ENCODE data around the gene SYMPK. TPM values are rescaled to one million over a fixed set of nuclear protein-coding genes. Genes with fewer than 3 reads are reported as not detected.

Gene SYMPK
- total RNA-seq, 1 donor from 2014 or later = 115 TPM

DNA sequence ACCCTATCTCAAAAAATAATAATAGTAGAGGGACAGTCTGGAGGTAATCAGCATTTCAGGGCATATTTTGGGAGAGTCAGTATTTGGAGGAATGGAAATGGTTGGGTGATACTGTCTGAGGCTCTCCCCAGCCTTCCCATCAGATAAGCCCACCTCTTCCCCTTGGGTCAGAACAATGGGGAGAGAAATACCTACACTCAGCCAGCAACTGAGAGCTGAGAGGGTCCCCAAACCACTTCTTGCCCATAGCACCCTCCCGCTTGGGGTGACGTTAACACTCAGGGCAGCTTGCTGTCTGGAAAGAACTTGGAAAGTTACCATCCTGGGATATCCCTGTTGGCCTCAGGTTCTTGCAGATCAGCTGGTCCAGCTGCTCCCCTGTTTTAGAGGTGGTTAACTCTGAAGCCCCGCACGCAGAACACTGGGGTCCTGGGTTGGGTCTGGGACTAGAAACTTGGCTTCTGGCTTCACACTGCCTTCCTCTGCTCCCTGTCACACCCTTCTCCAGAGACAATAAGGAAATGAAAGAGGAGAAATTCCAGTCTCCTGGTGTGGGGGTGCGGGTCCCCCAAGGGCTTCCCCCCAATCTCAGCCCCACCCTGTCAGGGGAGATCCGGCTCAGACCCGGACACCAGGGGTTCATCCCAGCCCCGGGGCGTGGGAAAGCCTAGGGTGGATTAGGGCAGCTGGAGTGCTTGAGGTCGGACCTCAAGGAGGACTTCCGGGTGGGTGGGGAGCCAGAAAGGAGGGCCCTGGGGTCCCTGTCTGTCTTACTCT is 3.6 kb upstream of the SYMPK start:
- TF ChIP-seq, protein P1, sequence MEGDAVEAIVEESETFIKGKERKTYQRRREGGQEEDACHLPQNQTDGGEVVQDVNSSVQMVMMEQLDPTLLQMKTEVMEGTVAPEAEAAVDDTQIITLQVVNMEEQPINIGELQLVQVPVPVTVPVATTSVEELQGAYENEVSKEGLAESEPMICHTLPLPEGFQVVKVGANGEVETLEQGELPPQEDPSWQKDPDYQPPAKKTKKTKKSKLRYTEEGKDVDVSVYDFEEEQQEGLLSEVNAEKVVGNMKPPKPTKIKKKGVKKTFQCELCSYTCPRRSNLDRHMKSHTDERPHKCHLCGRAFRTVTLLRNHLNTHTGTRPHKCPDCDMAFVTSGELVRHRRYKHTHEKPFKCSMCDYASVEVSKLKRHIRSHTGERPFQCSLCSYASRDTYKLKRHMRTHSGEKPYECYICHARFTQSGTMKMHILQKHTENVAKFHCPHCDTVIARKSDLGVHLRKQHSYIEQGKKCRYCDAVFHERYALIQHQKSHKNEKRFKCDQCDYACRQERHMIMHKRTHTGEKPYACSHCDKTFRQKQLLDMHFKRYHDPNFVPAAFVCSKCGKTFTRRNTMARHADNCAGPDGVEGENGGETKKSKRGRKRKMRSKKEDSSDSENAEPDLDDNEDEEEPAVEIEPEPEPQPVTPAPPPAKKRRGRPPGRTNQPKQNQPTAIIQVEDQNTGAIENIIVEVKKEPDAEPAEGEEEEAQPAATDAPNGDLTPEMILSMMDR (conservative IDR thresholded peaks at IDR 0.05) = no peak
- Mint-ChIP-seq H3K4me1 (peaks cover 12% of the 10 kb centered on the region), H3K9me3 (no peaks in the 10 kb centered on the region), H3K4me3 (peak overlapping the region; percentile 20), H3K36me3 (ENCODE audit: low read depth) (no peaks in the 10 kb centered on the region), H3K27ac (ENCODE audit: unreplicated experiment) (no peak overlapping the region), H3K27me3 (ENCODE audit: low read depth) (peaks cover 66% of the 10 kb centered on the region)
- no peak for DNase-seq (ENCODE audit: low read depth, low spot score)

DNA sequence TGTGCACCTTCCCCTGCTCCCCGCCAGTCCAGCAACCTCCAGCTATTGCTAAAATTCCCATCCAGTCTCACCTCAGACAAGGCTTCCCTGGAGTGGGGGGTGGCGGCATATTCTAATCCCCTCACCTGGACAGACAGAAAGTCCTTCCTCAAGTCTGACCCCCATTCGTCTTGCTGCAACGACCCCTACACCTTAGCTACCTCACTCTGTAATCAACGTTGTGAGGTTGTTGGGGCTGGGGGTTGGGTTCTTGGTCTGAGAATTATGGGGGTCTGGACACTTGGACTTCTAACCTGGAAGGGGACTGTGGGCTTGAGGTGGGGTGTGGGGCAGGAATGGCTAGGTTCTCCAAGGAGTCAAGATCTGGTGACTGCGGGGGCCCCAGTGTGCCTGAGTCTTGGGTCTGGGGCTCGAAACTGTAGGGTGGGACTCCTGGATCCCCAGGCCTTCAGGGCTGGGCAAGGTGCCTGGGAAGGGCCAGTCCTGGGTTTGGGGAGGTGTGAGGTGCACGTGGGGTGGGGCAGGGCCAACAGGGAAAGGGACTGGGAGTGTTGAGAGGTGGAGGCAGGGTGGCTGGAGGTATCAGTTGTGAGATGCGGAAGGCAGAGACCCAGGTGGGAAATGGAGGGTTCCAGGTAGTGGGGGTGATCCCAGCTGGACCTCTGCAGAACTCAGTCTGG is 2.5 kb upstream of the SYMPK start:
- DNase-seq (ENCODE audit: low read depth, low spot score) = no peak
- H3K4me1 Mint-ChIP-seq = peaks cover 12% of the 10 kb centered on the region
- H3K36me3 Mint-ChIP-seq (ENCODE audit: low read depth) = no peaks in the 10 kb centered on the region
- no peaks in the 10 kb centered on the region for H3K9me3 Mint-ChIP-seq
- H3K27me3 Mint-ChIP-seq (ENCODE audit: low read depth) = peaks cover 66% of the 10 kb centered on the region
- peak overlapping the region; percentile 57 for H3K4me3 Mint-ChIP-seq
- H3K27ac Mint-ChIP-seq (ENCODE audit: unreplicated experiment) = no peak overlapping the region
- TF ChIP-seq, protein P1 (conservative IDR thresholded peaks at IDR 0.05) = no peak

DNA sequence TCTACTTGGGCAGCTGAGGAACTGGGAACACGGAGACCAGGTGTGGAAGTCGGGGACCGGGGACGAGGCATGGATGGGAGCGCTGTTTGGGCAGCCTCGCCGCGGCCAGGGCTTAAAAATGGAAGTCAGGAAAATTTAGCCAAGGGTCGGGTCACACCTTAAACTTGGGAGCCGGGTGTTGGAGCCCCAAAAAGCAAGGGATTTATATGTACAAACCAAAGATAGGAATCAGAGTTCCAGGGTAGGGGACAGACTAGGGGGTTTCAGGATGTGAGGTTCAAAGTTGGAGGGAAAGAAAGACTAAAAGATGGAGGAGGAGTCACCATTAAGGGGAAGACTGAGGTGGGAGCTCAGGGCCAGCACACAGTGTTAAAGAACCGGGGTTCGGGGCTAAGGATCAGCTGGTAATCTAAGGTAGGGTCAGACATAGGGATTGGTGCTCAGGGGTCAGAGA is 1.7 kb upstream of the SYMPK start:
- H3K27ac Mint-ChIP-seq (ENCODE audit: unreplicated experiment) = no peak overlapping the region
- H3K4me3 Mint-ChIP-seq = peak overlapping the region; percentile 54
- TF ChIP-seq, protein P1 (conservative IDR thresholded peaks at IDR 0.05) = no peak
- H3K4me1 Mint-ChIP-seq = peaks cover 12% of the 10 kb centered on the region
- H3K9me3 Mint-ChIP-seq = no peaks in the 10 kb centered on the region
- peaks cover 66% of the 10 kb centered on the region for H3K27me3 Mint-ChIP-seq (ENCODE audit: low read depth)
- H3K36me3 Mint-ChIP-seq (ENCODE audit: low read depth) = no peaks in the 10 kb centered on the region
- no peak for DNase-seq (ENCODE audit: low read depth, low spot score)

DNA sequence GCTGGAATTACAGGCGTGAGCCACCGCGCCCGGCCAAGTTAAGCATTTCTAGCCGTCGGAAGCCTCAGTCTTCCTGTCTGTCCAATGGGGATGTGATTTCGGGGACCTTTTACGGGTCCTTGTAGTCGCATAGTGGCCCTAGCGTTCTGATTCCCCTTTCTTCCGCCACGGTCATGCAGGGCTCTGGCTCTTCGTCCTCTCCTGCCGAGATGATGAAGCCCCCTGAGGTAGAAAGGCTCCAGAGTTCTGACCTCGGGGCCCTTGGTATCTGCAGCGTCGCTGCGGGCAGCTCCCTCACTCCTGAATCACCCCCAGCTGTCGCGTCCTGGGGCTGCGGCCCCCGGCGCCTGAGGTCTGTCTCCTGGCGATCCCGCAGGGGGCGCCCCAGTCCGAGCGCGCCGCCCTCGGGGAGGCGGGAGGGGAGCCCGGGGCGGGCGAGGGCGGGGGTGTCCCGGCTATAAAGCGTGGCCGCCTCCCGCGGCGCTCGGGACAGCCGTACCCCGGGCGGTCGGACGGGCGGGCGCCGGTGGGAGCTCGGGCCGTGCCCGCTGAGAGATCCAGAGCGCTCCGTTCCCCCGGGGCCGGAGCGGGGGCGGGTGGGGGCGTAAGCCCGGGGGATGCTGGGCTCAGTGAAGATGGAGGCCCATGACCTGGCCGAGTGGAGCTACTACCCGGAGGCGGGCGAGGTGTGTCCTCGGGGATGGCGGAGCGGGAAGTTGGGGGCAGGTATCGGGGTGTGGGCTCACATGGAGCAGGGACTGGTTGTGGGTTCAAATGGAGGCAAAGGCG is 1.1 kb upstream of the SYMPK start, which contains the start of gene FOXA3:
TSS of gene FOXA3 (plus strand) at position 487 of the 789 bp plus-strand sequence. CDS start at position 618, 131 bp downstream.
- Mint-ChIP-seq H3K27me3 (ENCODE audit: low read depth) (peaks cover 61% of the 10 kb centered on the region), H3K4me1 (peaks cover 12% of the 10 kb centered on the region), H3K9me3 (no peaks in the 10 kb centered on the region), H3K4me3 (peak within 1 kb of the TSS; percentile 94), H3K36me3 (ENCODE audit: low read depth) (no peaks in the 10 kb centered on the region), H3K27ac (ENCODE audit: unreplicated experiment) (no peak within 1 kb of the TSS)
- TF ChIP-seq, protein P1 (conservative IDR thresholded peaks at IDR 0.05) = peak; percentile 61
- no peak for DNase-seq (ENCODE audit: low read depth, low spot score)

DNA sequence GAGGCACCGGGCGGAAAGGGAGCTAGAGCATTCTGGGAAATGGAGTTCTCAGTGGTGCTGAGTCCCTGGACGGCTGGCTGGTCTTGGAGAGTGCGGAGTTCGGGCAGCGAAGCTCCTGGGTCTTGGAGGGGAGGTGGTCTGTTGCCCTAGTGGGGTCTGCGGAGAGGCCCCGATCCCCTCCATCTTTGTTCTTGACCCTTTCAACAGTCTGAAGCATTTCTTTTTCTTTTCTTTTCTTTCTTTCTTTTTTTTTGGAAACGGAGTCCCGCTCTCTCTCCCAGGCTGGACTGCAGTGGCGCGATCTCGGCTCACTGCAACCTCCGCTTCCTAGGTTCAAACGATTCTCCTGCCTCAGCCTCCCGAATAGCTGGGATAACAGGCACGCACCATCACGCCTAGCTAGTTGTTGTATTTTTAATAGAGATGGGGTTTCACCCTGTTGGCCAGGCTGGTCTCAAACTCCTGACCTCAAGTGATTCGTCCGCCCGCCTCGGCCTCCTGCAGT is 440 bp upstream of the SYMPK start:
- H3K27ac Mint-ChIP-seq (ENCODE audit: unreplicated experiment) = no peak overlapping the region

More for the DNA sequence above, 440 bp upstream of the SYMPK start:
- Mint-ChIP-seq H3K4me3 (peak overlapping the region; percentile 94), H3K27me3 (ENCODE audit: low read depth) (peaks cover 59% of the 10 kb centered on the region), H3K9me3 (no peaks in the 10 kb centered on the region), H3K36me3 (ENCODE audit: low read depth) (peaks cover under 1% of the 10 kb centered on the region), H3K4me1 (peaks cover 12% of the 10 kb centered on the region)
- no peak for DNase-seq (ENCODE audit: low read depth, low spot score)
- TF ChIP-seq, protein P1 (conservative IDR thresholded peaks at IDR 0.05) = no peak
